PC-9 (cell line): ENCODE results near the gene NPIPA1. TPM values are rescaled to one million over a fixed set of nuclear protein-coding genes. Genes with fewer than 3 reads are reported as not detected.
"Not testable (repeated sequence)": the region's sequence is repeated elsewhere in the genome, so short reads cannot be mapped to it uniquely, and the experiment has no call there.

ENCODE experiments used
- BruUV-seq: library from RNA; stranded (reverse); fragments of 400-500 nt; replicated peaks from 2 replicates; lab custom pipeline; 2021; lab: Mats Ljungman, UMichigan
- CTCF ChIA-PET: fragments of 300-600 bp; sonication (Branson Sonifier 250); formaldehyde crosslinking; loops from one replicate; lab custom pipeline; 2022; ENCODE audit warnings: antibody characterized with exemption; lab: Charles Lee
- POLR2A ChIA-PET: fragments of 300-600 bp; sonication (Branson Sonifier 250); formaldehyde crosslinking; loops from one replicate; lab custom pipeline; 2022; ENCODE audit warnings: antibody characterized with exemption; ENCODE audit not compliant: unreplicated experiment; lab: Charles Lee
- DNase-seq, 2 experiments: peaks; one replicate each; pipeline versions ENCODE4 v3.0.0 to v3.0.0-alpha.2; 2015 to 2022; ENCODE audit warnings: mixed read lengths in 1 of 2
- H2AFZ ChIP-seq: fragments of 200-600 bp; sonication (generic); 2 replicates; pipeline ENCODE4 v1.8.1; 2017; ENCODE audit warnings: antibody characterized with exemption
- H3F3A ChIP-seq: fragments of 200-600 bp; sonication (generic); 2 replicates; pipeline ENCODE4 v1.8.1; 2017; ENCODE audit warnings: antibody characterized with exemption, mild to moderate bottlenecking, low read depth; ENCODE audit not compliant: insufficient read depth
- H3K27ac ChIP-seq: fragments of 200-600 bp; sonication (generic); 2 replicates; pipeline ENCODE4 v1.6.1; 2016; ENCODE audit warnings: mixed run types
- H3K27me3 ChIP-seq: fragments of 200-600 bp; sonication (generic); 2 replicates; pipeline ENCODE4 v1.6.1; 2016; ENCODE audit warnings: low read depth, mixed run types; ENCODE audit not compliant: insufficient read depth
- H3K36me3 ChIP-seq: fragments of 200-600 bp; sonication (generic); 2 replicates; pipeline ENCODE4 v1.6.1; 2016; ENCODE audit warnings: low read depth, mixed run types
- H3K4me1 ChIP-seq: fragments of 200-600 bp; sonication (generic); replicated peaks from 2 replicates; pipeline ENCODE4 v1.6.1; 2016; ENCODE audit warnings: mixed run types; ENCODE audit not compliant: insufficient read depth
- H3K4me2 ChIP-seq: fragments of 200-600 bp; sonication (generic); 2 replicates; pipeline ENCODE4 v1.6.1; 2017; ENCODE audit warnings: mixed run types
- H3K4me3 ChIP-seq: fragments of 200-600 bp; sonication (generic); 2 replicates; pipeline ENCODE4 v1.6.1; 2016; ENCODE audit warnings: mixed run types
- H3K79me2 ChIP-seq: fragments of 200-600 bp; sonication (generic); 2 replicates; pipeline ENCODE4 v1.6.1; 2017; ENCODE audit warnings: low read depth, mixed run types
- H3K9me2 ChIP-seq: fragments of 200-600 bp; sonication (generic); 2 replicates; pipeline ENCODE4 v1.8.1; 2017; ENCODE audit warnings: mild to moderate bottlenecking; ENCODE audit not compliant: insufficient read depth
- H3K9me3 ChIP-seq: fragments of 200-600 bp; sonication (generic); 2 replicates; pipeline ENCODE4 v1.8.1; 2016; ENCODE audit warnings: low read depth; ENCODE audit not compliant: insufficient read depth
- H4K20me1 ChIP-seq: fragments of 200-600 bp; sonication (generic); 2 replicates; pipeline ENCODE4 v1.8.1; 2017; ENCODE audit not compliant: insufficient read depth
- intact Hi-C: fragments of 100-400 bp; cut with micrococcal nuclease; formaldehyde crosslinking; loops from one replicate; pipeline ENCODE4 v1.10.0; 2022; ENCODE audit not compliant: unreplicated experiment
- total RNA-seq: library from RNA; stranded (reverse); gene quantifications from 2 replicates; pipeline ENCODE4 v1.2.3, GENCODE V29; 2021

The NPIPA1 gene
- total RNA-seq, 1 experiment from 2014 or later, result 109 TPM

DNA sequence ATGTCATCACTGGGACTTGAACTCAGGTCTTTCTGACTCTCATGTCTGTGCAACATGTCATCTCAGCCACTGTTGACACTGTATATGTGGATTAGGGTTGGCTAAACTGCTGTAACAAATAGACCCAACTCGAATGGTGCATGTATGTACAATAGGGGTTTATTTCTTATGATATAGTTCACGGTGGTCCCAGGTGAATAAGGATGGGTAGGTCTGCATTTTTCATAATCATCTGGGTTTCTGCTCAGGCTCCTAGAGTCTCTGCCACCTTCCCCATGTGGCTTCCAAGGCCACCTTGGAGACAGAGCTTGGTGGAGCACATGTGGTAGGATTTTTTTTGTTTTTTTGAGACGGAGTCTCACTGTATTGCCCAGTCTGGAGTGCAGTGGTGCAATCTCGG lies 27.5 kb upstream of the NPIPA1 start:
- H3F3A ChIP-seq, H3K9me2 ChIP-seq, H3K79me2 ChIP-seq, DNase-seq, H3K4me2 ChIP-seq, H3K9me3 ChIP-seq, POLR2A ChIA-PET, H3K27ac ChIP-seq, H3K27me3 ChIP-seq, CTCF ChIA-PET, BruUV-seq, H4K20me1 ChIP-seq, H3K36me3 ChIP-seq, H3K4me1 ChIP-seq, intact Hi-C loops, H3K4me3 ChIP-seq, H2AFZ ChIP-seq: not testable (repeated sequence)

DNA sequence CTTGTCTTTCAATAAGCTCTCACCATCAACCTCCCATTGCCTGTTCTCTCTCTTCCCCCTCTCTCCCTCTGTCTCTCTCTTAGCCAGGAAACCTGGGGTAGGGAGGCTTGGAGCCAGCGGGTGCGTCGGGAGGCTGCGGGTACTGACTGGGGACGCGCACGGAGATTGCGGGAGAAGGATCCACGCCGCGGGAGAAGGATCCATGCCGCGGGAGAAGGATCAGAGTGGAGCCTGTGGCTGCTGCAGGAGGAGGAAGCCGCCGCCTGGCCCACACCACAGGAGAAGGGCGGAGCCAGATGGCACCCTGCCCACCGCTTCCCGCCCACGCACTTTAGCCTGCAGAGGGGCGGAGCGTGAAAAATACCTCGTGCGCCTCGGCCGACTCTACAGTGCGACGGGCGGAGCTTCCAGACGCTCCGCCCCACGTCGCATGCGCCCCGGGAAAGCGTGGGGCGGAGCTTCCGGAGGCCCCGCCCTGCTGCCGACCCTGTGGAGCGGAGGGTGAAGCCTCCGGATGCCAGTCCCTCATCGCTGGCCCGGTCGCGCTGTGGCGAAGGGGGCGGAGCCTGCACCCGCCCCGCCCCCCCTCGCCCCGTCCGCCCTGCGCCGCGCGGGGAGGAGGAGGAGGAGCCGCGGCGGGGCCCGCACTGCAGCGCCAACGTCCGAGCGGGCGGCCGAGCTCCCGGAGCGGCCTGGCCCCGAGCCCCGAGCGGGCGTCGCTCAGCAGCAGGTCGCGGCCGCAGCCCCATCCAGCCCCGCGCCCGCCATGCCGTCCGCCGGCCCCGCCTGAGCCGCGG lies 26.2 kb upstream of the NPIPA1 start:
- H3K79me2 ChIP-seq, H3K27me3 ChIP-seq, H3K27ac ChIP-seq, H3K4me2 ChIP-seq, CTCF ChIA-PET, H3K36me3 ChIP-seq, H4K20me1 ChIP-seq, intact Hi-C loops, POLR2A ChIA-PET, DNase-seq, H3K4me1 ChIP-seq, BruUV-seq, H3K9me3 ChIP-seq, H3K4me3 ChIP-seq, H3K9me2 ChIP-seq, H3F3A ChIP-seq, H2AFZ ChIP-seq: not testable (repeated sequence)

GRCh38 chr16:14911954-14912353 lies 25.3 kb upstream of the NPIPA1 start:
- H3K9me3 ChIP-seq, H3K4me2 ChIP-seq, CTCF ChIA-PET, H3K79me2 ChIP-seq, H3K9me2 ChIP-seq, H3K27me3 ChIP-seq, H3K36me3 ChIP-seq, H3F3A ChIP-seq, H3K4me1 ChIP-seq, BruUV-seq, H4K20me1 ChIP-seq, H2AFZ ChIP-seq, intact Hi-C loops, POLR2A ChIA-PET, H3K27ac ChIP-seq: not testable (repeated sequence)
- peak in 1 of 2 experiments; percentile 49 for DNase-seq
- H3K4me3 ChIP-seq, result peak overlapping the region; percentile 55; the same call in 1 of the 2 replicates

- H3K4me1 ChIP-seq, H4K20me1 ChIP-seq, H3K36me3 ChIP-seq, H3K9me3 ChIP-seq, H3K79me2 ChIP-seq, POLR2A ChIA-PET, H3K4me3 ChIP-seq, H3K27me3 ChIP-seq, H2AFZ ChIP-seq, H3K27ac ChIP-seq, H3K4me2 ChIP-seq, CTCF ChIA-PET, H3F3A ChIP-seq, H3K9me2 ChIP-seq, DNase-seq, intact Hi-C loops: not testable (repeated sequence)
- TSS peak; percentile 39 for BruUV-seq
Observed at GRCh38 chr16:14912588-14912987, 24.7 kb upstream of the NPIPA1 start.

DNA sequence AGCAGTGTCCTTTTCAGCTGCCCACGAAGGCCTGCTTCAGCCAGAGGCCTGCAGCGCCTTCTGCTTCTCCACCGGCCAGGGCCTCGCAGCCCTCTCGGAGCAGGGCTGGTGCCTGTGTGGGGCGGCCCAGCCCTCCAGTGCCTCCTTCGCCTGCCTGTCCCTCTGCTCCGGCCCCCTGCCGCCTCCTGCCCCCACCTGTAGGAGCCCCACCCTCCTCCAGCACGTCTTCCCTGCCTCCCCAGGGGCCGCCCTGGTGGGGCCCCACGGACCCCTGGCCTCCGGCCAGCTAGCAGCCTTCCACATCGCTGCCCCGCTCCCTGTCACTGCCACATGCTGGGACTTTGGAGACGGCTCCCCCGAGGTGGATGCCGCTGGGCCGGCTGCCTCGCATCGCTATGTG lies 18.7 kb upstream of the NPIPA1 start:
- H3K9me2 ChIP-seq, H3K79me2 ChIP-seq, H3K27me3 ChIP-seq, DNase-seq, H3K4me2 ChIP-seq, H4K20me1 ChIP-seq, H3K36me3 ChIP-seq, H3K27ac ChIP-seq, H3K4me1 ChIP-seq, intact Hi-C loops, H3F3A ChIP-seq, H2AFZ ChIP-seq, H3K9me3 ChIP-seq, BruUV-seq, CTCF ChIA-PET, H3K4me3 ChIP-seq, POLR2A ChIA-PET: not testable (repeated sequence)

- POLR2A ChIA-PET, BruUV-seq, H3F3A ChIP-seq, H3K4me3 ChIP-seq, H3K4me2 ChIP-seq, CTCF ChIA-PET, H3K36me3 ChIP-seq, H3K9me2 ChIP-seq, H3K27ac ChIP-seq, H3K27me3 ChIP-seq, H3K79me2 ChIP-seq, DNase-seq, H3K9me3 ChIP-seq, H3K4me1 ChIP-seq, intact Hi-C loops, H2AFZ ChIP-seq, H4K20me1 ChIP-seq: not testable (repeated sequence)
Observed at GRCh38 chr16:14919837-14920600, 17.2 kb upstream of the NPIPA1 start.

DNA sequence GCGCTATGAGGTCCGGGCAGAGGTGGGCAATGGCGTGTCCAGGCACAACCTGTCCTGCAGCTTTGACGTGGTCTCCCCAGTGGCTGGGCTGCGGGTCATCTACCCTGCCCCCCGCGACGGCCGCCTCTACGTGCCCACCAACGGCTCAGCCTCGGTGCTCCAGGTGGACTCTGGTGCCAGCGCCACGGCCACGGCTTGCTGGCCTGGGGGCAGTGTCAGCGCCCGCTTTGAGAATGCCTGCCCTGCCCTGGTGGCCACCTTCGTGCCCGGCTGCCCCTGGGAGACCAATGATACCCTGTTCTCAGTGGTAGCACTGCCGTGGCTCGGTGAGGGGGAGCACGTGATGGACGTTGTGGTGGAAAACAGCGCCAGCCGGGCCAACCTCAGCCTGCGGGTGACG lies 15.0 kb upstream of the NPIPA1 start:
- H3K4me3 ChIP-seq, H3K79me2 ChIP-seq, H3K4me2 ChIP-seq, H4K20me1 ChIP-seq, intact Hi-C loops, H3K27me3 ChIP-seq, CTCF ChIA-PET, H3K9me3 ChIP-seq, BruUV-seq, H3K36me3 ChIP-seq, DNase-seq, H3K9me2 ChIP-seq, H3K27ac ChIP-seq, H2AFZ ChIP-seq, H3K4me1 ChIP-seq, POLR2A ChIA-PET, H3F3A ChIP-seq: not testable (repeated sequence)
